ENCODE results near the gene SYMPK.

GRCh38 chr19:45825263-45825605, 37.7 kb downstream of the SYMPK start:
- TF ChIP-seq POLR2AphosphoS5 (IDR thresholded peaks at IDR 0.05; ENCODE audit: borderline replicate concordance, low read depth, low read length), result no peak
- no peak for TF ChIP-seq EZH2 (IDR thresholded peaks at IDR 0.05)
- TF ChIP-seq FOXP2 (optimal IDR thresholded peaks at IDR 0.05; ENCODE audit: control extremely low read depth, extremely low read length, insufficient read depth), result no peak

Measured in SK-N-MC (cell line).